ENCODE data around the gene GALNT12.
A peak's percentile ranks its signal among the peaks of the same experiment; 100 is the strongest.

GALNT12 gene

DNA sequence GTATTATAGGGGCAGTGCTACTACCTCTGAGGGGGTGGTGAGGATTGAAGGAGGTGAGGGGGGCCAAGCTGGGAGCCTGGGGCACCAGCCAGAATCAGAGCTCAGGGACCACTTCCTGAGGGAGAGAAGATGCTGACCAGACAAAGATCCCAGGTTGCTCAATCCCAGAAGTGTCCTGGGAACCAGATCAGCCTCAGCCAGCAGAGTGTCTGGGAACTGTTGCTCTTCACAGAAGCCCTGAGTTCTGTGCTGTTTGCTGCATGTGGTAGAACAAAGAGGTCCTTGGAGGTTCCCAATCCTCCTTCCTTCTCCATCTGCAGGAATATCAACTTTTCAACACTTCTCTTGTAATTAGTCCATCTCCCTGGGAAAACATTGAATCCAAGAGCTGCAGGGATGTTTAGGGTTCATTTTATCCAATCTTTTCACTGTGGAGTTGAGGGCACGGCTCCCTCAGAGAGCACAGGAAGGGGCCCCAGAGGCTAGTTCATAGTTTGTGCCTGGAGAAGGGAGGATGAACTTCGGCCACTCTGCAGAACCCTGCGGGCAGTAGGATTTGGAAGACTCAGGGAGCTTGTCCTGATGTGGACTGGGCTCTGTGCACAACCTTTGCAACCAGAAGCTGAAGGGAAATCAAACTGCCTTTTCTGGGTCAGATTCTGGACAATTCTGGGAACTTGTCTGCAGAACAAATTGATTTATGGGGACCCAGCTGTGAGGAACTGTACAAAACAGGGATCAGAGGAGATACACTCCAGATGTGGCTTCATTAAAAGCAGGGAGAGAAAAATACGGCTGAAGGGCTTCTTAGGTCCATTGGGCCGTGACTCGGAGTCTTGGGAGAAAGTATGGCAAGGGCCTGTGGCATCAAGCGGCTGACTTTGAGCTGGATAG, 57.1 kb downstream of the GALNT12 start:
- DNase-seq: no peak

DNA sequence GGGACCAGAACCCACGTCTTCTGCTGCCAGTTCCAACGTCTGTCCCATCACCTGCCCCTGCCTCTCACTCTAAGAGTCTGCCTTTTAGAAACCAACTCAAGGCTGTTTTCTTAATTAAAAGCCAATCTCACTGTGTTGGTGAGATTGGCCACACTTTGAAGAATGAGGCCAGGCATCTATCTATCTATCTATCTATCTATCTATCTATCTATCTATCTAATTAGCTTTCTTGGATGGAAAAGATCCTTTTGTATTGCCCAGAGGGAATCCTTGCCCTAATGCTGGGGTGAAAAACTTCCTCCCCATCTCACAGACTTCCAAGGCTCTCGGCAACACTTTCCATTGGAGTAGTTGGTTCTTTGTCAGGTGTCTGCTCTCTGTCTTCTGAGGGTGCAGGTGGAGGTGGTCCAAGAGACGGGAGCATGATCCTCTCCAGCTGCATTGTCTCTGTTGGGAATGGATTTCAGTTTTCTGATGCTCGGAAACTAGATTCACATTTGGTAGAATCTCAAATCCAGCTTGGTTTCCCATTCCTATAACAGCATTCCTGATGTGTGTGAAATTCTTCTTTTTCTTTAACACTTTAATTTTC, 57.9 kb downstream of the GALNT12 start:
- DNase-seq: no peak

DNA sequence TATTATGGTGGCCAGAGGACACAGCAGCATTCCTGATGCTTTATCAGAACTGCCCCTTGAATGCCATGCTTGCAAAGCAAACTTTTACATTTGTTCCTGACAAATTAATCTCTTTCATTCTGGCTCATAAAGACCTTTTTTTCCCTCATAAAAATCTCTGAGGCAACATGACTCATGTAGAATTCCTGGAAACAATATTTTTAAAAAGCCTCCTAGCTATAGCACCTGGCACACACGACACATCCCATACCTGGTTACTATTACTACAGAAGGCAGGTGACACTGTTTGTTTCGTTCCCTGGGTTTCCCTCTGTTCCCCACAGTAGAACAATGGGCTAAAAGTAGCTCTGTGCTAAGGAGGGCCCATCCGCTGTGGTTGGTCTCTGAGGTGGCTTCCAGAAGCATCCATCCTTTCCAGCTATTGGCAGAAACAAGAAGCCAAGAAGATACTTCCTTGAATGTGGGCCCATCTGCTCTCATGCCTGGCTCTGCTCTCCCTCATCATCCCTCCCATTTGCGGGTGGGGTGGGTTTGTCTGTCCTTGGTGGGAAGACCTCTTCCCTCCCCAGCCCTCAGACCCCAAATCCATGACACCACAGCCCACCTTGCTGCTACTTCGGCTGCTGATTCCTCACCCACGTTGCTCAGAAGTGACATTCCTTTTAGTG, 59.1 kb downstream of the GALNT12 start:
- no peak for DNase-seq

DNA sequence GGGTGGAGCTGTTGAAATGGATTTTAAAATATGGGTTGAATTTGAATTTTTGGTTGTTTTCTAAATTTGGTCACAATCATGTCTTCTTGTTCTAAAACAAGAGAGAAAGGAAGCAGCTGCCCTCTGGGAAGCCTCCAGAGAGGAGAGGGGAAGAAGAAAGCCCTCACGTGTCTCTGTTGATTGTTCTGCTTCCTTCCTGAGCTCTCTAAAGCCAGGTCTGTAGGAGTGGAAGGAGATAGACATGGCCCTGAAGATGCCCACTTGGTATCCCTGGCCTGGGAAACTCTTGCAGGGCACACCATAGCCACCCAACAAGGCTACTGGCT, 59.6 kb downstream of the GALNT12 start:
- DNase-seq: no peak

DNA sequence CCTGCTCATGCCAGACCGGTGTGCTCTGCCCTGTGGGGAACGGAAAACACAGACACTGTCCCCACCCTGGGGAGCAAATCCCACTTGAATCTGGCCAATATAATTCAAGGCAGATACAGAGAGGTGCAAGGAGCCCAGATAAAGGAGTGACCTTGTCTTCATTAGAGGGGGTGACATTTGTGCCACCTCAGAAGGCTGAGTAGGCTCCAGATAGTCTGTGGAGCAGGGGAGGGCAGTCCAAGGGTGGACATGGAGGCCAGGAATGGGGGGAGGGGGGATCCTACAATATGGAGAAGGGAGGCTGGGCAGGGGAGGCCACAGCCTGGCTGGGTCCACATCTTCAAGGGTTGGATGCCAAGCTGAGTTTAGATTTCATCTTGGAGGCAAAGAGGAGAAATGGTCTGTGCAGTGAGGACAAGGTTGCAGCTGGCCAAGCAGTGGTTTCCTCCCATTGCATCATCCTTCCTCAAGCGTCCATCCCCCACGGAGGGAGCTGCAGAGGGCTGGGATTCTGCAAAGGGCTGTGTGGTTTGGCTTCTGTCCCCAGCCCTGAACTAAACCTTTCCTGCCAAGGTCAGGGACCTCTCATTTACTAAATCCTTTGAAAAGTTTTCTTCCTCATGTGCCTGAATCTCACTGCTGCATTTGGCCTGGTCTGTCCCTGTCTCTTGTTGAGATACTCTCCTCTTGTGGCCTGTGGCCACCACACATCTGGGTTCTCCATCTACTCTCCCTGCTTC, 60.1 kb downstream of the GALNT12 start:
- peak in 1 of 2 experiments; percentile 71 for DNase-seq

DNA sequence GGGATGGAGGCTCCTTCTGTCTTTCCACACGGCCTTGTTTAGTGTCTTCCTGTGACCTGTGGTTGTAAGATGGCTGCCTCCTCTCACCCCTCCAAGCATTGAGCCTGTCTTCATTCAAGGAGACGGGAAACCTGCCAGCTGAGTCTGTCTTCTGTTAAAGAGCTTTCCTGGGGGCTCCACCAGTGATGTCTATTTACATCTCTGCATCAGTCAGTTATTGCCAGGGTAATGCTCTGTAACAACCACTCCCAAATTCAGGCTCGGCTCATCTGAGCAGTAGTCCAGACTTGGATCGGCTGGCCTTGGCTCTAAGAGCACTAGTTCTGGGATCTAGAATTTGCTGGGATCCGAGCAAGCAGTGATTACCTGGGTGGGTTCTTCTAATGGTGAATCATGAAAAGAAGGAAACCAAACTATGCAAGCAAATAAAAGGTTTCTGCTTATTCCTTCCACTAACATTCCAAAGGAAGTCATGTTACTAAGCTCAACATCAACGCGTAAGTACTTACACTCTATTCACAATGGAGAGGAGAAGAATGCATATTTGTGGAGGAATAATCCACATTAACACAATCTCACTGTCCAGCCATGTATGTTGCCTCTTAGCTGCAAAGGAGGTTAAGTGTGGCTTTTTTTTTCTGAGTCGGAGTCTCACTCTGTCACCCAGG, 61.7 kb downstream of the GALNT12 start:
- DNase-seq: no peak

DNA sequence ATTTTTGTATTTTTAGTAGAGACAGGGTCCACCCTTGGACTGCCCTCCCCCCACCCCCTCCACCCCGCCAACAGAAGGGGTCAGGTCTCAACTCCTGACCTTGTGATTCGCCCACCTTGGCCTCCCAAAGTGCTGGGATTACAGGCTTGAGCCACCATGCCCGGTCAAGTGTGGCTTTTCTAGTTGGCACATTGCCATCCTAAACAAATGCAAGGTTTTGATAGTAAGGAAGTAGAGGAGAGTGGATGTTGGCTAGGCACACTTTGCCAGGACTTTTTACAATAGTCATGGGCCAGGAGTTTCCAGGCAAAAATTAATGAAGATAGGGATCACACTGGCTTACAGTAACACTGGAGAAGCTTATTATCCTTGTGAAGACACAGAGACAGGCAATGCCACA, 62.4 kb downstream of the GALNT12 start:
- DNase-seq: no peak

DNA sequence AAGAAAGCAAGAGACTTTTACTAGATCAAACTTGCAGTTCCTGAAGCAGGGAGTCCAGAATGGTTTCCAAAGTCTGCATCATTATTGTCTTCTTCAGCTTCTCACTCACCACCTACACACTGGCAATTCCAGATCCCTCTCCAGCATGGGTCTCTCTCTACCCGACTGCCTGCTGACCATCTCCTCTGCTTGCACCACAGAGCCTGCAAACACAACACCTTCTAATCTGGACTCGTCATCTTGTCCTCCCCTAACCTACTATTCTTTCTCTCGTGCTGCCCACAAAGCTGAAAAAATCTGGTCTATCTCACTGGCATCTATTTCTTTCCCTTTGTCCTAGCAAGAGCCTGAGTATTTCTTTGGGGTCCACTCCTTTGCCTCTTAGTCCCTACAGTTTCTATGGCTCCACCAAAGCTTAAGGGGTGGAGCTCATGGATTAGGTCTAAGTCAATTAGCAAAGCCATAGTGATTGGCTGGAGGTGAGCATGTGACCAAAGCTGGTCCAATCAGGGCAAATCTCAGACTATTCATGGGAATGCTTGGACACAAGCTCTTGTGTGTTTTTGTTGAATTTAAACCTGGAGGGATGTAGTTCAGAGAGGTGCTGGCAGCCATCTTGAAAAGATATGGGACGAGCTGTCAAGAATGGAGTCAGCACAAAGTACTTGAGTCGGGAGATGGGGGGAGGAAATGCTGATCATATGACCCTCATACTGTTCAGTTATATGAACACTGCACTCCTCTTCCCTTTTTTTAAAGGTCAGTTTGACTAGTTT, 63.5 kb downstream of the GALNT12 start:
- no peak for DNase-seq

DNA sequence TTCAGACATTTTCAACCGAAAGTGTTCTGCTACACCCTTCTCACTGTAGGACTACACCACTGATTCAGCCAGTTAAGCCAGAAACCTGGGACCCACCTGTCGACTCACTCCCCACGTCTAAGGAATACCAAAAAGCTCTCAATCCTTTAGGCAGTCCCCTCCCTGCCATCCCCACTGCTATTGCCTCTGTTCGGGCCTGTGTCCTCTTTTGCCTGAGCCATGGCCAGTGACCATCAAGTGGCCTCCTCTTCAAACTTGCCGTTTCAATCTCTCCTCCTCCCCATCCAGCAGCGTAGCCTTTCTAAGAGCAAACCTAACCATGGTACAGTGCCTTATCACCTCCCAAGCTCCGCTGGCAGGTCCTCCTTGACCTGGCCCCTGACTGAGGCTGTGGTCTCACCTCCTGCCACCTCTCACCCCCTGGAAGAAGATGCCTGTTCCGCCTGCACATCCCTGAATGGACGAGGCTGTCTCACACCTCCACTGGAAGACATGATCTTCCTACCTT, 64.1 kb downstream of the GALNT12 start:
- DNase-seq: no peak

DNA sequence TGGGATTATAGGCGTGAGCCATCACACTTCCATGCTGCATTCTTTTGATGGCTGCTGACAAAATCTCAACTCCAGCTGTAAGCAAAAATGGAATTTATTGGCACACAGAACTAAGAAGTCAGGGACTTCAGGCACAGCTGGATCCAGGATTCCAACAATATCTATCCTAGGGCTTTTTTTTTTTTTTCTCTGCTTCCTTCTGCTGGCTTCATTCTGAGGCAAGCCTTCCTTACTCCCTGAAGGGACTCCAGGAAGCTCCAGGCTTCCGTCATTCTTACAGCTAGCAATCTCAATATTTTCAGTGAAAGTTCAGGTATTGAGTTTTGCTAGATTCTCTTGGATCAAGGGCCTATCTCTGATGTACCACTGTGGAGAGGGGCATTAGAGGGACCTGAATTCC, 66.1 kb downstream of the GALNT12 start:
- DNase-seq: no peak

DNA sequence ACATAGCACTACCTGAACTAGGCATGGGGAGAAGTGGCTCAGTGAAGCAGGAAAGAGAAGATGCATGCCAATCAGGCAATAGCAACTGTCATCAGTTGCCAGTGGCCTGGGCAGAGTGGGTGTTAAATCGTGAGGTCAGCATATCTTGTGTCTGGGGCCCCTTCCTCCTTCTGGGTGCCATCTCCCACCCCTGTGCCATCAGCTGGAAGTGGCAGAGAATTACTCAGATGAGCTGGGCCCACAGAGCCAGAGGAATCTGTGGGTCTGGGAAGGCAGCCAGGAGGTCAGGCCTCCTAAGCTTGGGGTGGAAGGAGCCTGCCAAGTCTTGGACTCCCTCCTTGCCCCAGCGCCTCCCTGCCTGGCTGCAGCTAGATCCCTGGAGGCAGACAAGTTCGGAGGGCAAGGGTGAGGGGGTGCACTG, 66.5 kb downstream of the GALNT12 start:
- DNase-seq: no peak

DNA sequence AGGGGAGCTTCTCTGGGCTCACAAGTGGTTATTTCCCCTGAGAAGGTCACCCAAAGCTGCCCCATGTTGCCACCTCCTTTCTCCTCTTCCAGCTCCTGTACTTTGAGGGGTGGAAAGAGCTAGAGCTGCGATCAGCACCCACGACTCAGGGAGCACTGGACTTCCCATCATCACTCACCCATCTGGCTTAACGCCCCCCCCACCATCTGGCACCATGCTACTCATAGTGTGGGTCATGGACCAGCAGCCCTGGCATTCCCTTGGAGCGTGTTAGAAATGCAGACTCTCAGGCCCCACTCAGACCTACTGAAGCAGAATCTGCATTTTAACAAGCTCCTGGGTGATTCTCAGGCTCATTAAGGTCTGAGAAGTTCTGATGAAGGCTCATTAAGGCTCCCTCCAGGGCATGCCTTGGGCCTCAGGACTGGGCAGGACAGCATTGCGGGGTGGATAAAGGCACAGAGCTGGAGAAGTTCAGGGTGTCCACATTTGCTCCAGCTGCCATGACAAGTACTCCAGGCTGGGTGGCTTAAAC, 67.3 kb downstream of the GALNT12 start:
- DNase-seq: no peak

DNA sequence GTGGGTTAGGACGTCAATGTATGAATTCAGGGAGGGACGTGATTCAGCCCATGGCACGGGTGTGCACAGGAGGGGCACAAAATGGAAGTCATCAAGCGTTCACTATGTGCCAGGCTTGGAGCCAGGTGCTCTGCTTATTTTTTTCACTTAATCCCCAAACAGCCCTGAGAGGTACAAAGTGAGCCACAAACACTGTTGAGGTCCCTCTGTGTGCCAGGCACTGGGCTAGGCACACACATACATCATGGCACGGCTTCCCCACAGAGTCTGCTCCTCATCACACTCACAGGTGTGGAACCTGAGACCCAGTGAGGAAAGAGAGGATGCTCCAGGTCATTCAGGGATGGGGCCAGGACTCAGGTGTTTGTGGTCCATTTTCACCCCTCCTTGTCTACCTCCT, 68.1 kb downstream of the GALNT12 start:
- DNase-seq: no peak

DNA sequence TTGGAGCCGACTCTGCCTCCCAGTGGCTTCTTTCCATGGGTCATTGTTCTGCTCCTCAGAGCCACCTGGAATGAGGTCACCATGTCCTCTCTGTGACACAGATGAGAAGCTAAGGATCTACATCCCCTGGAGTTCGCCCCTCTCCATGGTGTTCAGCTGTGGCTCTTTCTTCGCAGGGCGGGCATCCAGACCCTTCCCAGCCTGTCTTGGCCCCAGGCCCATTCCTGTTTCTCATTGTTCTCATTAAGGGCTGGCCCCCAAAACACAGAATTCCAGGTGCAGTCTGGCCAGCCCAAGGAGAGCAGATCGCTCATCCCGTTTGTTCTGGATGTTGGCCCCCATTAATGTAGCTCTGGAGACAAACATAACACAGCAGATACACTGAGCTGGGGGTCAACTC, 69.8 kb downstream of the GALNT12 start:
- DNase-seq: no peak

DNA sequence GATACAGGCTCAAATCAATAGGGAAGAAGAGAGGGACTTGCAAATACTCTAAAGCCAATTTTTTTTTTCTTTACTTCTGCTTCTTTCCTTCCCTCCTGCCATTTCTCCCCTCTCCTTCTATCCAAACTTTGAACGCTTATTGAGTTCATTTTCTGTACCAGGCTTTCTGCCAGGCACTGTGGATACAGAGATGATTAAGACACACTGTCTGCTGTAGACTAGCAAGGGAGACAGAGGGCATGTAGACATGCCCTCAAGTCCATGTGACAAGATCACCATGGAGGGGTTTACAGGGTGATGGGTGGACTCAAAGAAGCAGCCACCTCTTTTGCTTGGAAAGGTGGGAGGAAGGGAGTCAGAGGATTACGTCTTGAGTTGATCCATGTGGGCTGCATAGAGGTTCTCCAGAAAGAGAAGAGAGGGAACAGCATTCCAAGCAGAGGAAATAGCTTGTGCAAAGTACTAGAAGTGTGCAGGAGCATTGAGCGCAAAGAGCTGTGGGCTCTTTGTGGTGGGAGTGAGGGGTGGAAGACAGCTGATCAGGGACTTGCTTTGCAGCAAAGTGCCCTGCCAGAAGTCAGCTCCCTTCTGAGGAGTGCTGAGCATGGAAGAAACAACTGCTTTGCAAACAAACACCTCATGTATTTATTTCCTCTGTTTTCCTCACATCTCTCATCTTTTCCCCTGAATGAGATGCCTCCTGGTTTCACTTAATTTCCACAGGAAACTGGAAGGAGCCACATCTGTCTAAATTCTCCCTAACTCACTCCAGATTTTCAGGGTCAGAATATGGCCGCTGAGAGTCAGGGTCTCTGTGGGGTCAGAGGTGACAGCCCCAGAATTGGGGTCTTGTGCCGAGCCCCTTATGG, 71.9 kb downstream of the GALNT12 start:
- no peak for DNase-seq

DNA sequence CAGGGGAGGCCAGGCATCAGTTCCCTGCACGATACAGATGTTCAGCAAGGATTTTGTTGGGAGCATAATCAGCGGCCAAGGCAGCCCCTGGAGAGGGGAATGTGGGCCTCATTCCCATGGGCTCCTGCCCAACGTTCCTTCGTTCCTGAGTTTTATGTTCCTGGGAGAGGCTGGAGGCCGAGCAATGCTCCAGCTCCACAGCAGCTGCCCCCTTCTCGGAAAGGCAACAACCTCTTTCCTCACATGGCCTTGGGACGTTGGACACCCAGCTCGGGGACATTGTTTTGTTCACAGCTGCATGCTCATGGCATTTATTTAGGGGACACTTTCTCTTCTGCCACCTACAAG, 72.5 kb downstream of the GALNT12 start:
- no peak for DNase-seq

DNA sequence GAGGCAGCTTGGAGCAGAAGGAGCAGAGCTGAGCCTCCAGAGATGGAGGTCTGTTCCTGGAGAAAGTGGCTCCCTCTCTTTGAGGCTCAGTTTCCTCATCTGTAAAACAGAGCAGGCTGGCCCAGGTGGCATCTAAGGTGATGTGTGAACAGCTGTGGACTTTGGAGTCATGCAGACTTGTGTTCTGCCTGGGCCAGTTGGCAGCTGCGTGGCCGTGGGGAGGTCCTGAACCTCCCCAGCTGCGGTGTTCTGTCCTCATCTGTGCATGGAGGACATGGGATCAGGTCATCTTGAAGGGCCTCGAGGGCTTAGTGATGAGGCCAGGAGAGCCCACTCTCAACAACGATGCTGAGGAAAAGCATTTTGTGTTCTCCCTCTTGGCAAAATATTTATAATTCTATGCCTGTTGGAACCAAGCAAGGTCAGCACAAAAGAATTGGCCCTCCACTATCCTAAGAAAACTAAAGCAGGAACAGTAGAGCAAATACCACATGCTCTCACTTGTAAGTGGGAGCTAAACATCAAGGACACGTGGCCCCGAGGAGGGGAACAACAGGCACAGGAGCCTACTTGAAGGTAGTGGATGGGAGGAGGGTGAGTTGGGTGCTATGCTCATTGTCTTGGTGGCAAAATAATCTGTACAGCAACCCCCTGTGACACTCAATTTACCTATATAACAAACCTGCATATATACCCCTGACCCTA, 73.0 kb downstream of the GALNT12 start:
- DNase-seq: no peak

DNA sequence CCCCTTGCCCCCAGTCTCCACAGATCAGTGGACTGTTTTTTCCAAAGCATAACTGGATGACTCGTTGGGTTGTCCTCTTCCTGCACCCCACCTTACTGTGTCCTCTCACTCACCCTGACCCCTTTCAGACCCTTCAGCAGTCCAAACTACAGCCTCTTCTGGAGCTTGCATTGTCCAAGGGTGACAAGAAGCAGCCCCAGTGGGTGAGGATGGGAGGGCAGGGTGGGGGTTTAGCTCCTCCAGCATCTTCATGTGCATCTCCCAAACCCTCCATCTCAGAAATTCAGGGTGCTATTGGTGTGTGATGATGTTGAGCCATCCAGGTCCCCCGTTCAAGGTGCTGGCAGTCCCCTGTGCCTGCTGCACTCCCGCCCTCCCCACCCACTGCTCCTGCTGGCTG, 73.9 kb downstream of the GALNT12 start:
- DNase-seq: no peak

DNA sequence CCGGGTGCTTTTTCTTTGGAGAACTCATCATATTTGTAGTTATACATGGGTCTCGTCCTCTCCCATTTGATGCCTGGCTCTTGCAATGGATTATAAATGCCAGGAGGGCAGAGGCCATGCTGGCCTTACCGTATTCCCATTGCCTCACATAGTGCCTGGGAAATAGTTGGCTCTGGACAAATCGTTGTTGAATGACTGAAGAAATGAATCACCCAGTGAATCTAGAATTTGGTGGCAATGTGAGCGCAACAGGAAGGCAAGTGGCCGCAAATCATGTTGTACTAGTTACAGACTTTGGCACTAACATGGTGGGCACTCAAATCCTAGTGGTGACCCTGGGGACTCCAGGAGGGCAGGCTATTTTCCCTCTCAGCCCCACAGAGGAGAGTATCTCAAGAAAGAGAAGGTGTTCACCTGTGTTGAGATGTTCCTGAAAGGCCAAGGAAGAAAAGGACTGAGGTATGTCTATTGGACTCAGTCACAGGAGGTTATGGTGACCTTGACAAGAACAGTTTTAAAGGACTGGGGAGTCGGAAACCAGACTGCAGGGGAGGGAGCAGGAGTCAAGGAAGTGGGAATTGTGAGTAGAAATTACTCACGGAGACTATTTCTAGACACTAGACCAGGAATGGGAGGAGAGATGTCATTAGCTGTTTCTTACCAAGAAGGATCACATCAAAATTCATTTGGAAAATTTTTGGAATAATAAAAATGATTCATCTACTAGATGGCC, 74.5 kb downstream of the GALNT12 start:
- no peak for DNase-seq

Data from NCI-H1930 (cell line).